GM18502 (cell line): ENCODE data around the gene BMF.
"Not testable (repeated sequence)": the region's sequence is repeated elsewhere in the genome, so short reads cannot be mapped to it uniquely, and the experiment has no call there.

Source experiments
- ATAC-seq: cut with Tn5 transposase; IDR thresholded peaks from one replicate; pipeline ENCODE4 v1.9.1; 2021; ENCODE audit warnings: mild to moderate bottlenecking; ENCODE audit not compliant: unreplicated experiment, poor library complexity

Gene BMF

DNA sequence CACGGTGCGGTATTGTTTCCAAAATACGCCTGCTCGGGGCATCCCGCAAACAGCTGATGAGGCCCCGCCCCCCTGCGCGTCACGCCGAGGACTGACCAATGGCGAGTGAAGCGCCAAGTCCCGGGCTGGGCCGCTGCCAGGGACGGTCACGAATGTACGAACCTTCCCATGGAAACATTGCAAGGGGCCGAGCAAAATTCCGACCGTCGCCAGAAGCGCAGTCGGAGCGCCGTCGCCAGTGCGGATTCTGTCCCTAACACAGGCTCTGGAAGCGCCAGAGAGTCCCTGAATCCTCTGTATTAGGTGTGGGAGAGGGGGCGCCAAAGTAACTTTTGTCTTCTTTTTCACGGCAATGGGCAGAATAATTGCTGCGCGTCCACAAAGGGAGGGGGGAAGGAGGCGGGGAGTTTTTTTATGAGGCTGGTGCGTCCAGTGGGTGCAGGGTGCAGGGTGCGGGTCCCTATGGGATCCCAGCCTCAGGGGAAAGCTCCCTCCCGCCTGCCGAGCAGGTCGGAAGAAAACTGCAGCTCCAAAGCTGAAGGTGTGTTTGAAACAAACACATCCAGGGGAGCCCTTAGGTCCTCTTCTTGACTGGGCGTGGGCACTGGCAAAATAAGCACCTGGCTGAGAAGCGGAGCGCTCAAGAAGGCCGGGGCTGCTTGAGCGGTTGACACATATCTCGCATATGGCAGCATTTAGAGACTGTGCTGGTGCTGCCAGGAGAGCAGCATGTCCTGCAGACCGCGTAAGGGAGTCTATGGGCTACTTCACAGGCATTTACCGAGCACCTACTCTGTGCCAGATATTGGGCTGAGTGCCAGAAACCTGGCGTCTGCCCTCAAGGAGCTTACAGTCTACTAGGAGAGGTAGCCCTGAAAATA, at the start of gene BMF:
Gene BMF (minus strand): TSS at position 25 of the 881 bp plus-strand sequence. CDS start 2,793 bp downstream, outside the sequence.
- peak; percentile 59 for ATAC-seq

DNA sequence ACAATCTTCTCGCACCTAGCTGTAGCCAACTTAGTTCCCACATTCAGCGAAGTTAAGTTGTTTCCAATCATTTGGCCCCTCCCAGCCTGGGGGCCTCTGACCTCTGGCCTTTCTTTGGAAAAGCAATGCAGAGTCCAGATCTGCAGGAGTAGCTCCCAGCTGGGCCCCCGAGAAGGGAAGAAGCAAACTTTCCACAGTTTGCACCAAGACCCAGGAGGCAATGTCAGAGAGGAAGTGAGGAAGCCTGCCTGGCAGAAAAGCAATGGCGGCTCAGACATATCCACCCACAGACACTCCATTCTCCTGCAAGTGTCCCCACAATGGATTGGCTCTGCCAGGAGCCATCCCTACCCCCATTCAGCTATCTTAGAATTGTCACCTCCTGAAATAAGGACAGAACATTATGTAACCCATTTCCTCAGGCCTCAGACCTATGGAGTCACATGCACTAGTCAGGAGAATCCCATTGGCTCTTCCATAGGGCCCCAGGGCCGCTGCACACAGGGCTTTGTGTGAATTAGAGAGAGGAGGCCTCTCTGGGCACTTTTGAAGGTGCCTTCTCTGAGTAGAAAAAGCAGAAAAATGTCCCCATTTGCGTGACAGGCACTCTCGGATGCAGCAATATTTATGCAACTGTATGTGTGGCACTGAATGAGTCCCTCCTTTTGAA, 49.2 kb upstream of the BMF start:
- no peak for ATAC-seq

- no peak for ATAC-seq
Observed at GRCh38 chr15:40155270-40155910, 46.7 kb upstream of the BMF start.

DNA sequence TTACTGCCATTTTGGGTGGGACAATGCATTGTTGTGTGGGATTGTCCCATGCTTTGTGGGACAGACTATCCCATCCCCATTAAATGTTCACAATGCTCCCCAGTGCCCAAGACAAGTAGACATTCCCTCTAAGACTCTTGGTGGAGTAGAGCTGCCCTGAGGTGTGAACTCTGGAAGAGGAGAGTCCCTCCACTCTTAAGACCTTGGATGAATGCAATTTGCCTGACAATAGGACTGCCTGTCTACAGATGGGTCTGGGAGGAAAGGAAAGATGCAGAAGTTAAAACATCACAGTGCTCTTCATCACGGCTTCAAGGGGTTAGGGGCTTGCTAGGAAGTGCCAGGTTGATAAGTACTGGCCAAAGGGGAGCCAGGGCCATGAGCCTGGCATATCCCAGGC, 46.1 kb upstream of the BMF start:
- not testable (repeated sequence) for ATAC-seq

DNA sequence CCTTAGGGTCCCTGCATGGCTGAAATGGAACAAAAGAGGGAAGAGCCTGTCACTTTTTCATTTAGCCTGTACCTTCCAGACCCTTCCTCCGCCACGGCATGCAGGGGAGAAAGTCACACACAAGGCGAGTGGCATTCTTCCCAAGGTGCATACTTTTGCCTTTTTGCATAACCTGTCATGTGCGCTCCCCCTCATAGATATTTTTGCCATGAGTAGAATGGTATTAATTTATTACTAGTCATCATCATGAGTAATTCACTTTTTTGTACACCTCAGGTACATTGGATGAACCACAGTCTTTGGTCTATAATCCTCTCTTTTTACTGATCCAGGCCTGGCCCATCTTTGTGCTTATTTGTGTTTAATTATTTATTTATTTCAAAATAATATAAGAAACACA, 43.3 kb upstream of the BMF start:
- no peak for ATAC-seq

DNA sequence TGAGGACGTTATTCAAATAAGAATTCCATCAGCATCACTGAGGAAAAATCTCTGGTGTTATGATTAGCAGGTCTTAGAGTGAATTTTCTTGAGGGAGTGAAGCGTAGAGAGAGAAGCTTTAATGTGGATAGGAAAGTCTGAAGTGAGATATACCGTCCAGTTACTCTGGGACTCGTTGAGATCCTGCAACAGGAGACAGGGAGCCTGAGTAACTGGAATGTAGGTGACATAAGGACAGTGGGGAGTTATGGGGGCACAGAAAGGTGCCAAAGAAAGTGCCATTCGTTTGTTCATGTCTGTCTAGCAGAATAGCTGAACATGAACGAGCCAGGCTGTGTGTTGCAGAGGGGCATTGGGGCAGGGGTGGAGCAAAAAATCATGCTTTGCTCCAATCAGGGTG, 42.8 kb upstream of the BMF start:
- no peak for ATAC-seq

GRCh38 chr15:40150163-40150925, 41.7 kb upstream of the BMF start:
- no peak for ATAC-seq

GRCh38 chr15:40149339-40149738, 40.7 kb upstream of the BMF start:
- no peak for ATAC-seq

DNA sequence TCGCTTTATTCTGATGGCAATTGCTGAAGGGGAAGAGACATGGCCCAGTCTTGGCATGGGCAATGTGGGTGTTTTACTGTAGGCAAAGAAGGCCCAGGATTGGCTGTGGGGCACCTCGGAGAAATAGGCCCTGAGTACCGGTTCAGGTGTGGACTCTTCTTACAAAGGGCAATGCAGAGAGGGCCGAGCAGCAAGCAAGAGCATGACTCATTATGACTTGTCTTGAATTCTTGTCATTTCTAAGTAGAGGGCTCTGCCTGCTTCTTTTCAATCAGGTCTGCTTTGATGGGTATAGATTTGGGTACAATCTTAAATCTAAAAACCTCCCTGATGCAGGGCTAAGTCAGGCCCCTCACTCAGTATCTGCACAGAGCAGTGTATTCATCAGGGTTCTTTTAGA, 37.4 kb upstream of the BMF start:
- no peak for ATAC-seq

DNA sequence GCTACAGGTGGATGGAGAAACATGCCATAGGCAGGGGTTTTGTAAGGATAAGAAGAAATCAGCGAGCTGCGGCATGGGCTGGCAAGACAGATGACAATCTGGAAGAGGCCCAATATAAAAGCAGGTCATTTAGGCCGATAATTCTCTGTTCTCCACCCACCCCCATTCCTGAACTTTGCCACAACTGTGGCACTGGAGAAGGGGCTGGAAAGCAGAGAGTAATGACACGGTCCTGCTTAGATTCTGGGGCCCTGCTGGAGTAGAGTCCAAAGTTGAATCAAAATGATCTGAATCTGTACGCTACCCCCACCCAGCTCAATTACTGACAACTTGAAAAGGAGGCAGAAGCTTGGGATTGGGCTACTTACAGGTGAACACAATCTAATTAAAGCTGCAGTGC, 33.7 kb upstream of the BMF start:
- ATAC-seq, result no peak

GRCh38 chr15:40138201-40138570, 29.5 kb upstream of the BMF start:
- not testable (repeated sequence) for ATAC-seq

GRCh38 chr15:40137303-40138200, 28.9 kb upstream of the BMF start:
- ATAC-seq, result no peak

DNA sequence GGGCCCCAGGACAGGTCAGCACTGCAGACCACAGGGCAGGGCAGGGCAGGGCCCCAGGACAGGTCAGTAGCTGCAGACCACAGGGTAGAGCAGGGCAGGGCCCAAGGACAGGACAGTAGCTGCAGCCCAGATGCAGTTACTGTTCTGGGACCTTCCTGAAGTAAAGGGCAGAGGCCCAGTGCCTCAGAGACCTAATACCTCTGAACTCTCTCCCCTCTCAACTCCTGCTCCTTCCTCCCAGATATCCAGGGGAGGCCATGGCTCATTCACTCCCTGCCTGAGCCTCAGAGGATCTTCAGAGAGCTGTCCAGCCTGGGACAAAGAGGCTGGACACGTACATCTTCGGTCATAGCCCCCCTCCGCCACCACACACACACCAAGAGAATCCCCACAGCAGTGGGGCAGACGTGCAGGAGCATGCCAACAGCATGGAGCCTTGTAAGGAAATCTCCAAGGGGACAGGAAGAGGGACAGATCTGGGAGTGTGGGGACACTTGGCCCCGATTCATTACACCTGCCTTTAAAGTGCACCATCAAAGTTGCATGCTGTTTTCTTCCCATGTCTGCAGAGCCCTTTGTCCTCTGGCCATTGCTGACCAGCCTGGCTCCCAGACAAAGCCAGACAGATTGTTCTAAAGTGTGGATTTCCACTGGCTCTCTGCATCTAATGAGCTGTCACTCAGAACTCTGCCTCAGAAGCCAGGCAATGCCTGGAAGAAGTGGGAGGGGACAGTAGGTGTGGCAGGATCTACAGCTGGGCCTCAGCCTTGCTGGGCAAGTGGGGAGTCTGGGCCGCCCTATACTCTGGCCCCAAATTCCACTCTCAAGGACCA, 28.0 kb upstream of the BMF start:
- ATAC-seq, result no peak

GRCh38 chr15:40135846-40136450, 27.3 kb upstream of the BMF start:
- ATAC-seq, result not testable (repeated sequence)

GRCh38 chr15:40134885-40135284, 26.2 kb upstream of the BMF start:
- no peak for ATAC-seq

GRCh38 chr15:40133544-40133943, 24.9 kb upstream of the BMF start:
- ATAC-seq, result no peak

GRCh38 chr15:40130799-40131502, 22.3 kb upstream of the BMF start:
- no peak for ATAC-seq

DNA sequence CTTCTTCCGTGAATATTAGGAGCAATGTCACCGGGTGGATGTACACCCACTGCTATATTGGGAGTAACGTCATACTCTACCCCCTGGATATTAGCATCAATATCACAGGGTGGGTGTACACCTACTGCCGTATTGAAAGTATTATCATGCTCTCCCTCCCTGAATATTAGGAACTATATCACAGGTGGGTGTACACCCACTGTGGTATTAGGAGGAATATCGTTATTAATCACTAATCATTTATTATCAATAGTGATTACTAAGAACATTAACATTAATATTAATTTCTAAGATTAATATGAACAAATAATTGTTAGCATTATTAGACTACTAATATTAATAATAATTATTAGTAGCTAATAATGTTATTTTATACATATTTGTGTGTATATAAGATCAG, 21.4 kb upstream of the BMF start:
- ATAC-seq, result no peak
